ENCODE results near the gene WDSUB1.

GRCh38 chr2:159224061-159224813 lies 62.3 kb downstream of the WDSUB1 start:
- TF ChIP-seq, protein P1, sequence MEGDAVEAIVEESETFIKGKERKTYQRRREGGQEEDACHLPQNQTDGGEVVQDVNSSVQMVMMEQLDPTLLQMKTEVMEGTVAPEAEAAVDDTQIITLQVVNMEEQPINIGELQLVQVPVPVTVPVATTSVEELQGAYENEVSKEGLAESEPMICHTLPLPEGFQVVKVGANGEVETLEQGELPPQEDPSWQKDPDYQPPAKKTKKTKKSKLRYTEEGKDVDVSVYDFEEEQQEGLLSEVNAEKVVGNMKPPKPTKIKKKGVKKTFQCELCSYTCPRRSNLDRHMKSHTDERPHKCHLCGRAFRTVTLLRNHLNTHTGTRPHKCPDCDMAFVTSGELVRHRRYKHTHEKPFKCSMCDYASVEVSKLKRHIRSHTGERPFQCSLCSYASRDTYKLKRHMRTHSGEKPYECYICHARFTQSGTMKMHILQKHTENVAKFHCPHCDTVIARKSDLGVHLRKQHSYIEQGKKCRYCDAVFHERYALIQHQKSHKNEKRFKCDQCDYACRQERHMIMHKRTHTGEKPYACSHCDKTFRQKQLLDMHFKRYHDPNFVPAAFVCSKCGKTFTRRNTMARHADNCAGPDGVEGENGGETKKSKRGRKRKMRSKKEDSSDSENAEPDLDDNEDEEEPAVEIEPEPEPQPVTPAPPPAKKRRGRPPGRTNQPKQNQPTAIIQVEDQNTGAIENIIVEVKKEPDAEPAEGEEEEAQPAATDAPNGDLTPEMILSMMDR (conservative IDR thresholded peaks at IDR 0.05; ENCODE audit: low read depth, low read length): no peak
- TF ChIP-seq, protein P2, sequence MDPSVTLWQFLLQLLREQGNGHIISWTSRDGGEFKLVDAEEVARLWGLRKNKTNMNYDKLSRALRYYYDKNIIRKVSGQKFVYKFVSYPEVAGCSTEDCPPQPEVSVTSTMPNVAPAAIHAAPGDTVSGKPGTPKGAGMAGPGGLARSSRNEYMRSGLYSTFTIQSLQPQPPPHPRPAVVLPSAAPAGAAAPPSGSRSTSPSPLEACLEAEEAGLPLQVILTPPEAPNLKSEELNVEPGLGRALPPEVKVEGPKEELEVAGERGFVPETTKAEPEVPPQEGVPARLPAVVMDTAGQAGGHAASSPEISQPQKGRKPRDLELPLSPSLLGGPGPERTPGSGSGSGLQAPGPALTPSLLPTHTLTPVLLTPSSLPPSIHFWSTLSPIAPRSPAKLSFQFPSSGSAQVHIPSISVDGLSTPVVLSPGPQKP (IDR thresholded peaks at IDR 0.05; ENCODE audit: borderline replicate concordance, low read depth, low read length): no peak
- TF ChIP-seq MXI1 (IDR thresholded peaks at IDR 0.05; ENCODE audit: borderline replicate concordance, low read depth, low read length) (no peak), POLR2A (IDR thresholded peaks at IDR 0.05; ENCODE audit: low read depth, low read length) (no peak), CEBPB (IDR thresholded peaks at IDR 0.05; ENCODE audit: low read depth, low read length) (no peak), RFX5 (IDR thresholded peaks at IDR 0.05; ENCODE audit: low read depth, low read length) (no peak)
